Measurements from ENCODE around the gene NOXO1.
"Not testable (repeated sequence)": the region's sequence is repeated elsewhere in the genome, so short reads cannot be mapped to it uniquely, and the experiment has no call there.

Gene NOXO1

DNA sequence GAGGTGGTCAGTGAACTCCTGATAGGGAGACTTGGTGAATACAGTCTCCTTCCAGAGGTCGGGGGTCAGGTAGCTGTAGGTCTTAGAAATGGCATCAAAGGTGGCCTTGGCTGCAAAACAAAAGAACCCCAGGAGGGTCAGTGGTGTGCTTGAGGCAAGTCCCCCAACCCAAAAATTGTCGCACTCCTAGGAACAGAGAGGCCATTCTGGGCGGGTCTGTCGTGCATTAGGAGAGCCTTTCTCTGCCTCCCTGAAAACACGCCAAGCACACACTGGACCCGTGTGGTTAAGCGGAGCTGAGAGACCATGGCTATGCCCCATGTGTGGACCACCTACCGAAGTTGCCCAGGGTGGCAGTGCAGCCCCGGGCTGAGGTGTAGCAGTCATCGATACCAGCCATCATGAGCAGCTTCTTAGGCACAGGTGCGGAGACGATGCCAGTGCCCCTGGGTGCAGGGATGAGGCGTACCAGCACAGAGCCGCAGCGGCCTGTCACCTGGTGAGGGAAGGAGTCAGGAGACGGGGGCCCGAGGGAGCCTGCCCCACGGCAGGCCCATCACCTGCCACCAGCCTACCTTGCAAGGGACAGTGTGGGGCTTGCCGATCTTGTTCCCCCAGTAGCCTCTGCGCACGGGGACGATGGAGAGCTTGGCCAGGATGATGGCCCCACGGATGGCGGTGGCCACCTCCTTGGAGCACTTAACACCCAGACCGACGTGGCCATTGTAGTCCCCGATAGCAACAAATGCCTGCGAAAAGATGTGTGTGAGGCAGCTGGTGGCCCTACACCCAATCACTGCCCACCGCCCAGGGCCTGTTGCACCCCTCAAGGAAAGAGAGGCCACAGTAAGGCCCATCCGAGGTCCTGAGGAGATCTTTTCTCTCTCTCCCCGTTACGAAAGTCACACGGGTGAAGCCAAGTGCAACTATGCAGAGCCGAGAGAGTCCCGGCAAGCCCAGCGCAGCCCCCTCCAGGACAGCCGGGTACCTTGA lies 18.8 kb downstream of the NOXO1 start:
- not testable (repeated sequence) for DNase-seq (ENCODE audit: low spot score)

DNA sequence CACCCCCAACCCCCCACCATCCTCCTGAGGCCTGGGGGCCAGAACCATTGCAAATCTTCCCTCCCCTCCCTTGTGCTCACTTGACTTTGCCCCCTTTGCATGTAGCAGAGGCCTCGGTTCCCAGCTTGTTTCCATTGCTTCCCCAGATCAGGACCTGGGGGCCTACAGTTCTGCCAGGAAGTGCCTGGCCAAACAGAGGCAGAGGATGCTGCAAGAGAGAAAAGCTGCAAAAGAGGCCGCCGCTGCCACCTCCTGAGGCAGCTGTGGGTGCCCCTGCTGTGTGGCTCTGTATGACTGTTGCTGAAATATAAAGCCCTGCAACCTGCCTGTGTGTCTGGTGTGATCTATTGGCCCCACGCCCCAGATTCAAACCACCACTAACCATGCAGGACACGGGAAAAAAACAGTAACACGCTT lies 19.6 kb downstream of the NOXO1 start:
- no peak for DNase-seq (ENCODE audit: low spot score)

DNA sequence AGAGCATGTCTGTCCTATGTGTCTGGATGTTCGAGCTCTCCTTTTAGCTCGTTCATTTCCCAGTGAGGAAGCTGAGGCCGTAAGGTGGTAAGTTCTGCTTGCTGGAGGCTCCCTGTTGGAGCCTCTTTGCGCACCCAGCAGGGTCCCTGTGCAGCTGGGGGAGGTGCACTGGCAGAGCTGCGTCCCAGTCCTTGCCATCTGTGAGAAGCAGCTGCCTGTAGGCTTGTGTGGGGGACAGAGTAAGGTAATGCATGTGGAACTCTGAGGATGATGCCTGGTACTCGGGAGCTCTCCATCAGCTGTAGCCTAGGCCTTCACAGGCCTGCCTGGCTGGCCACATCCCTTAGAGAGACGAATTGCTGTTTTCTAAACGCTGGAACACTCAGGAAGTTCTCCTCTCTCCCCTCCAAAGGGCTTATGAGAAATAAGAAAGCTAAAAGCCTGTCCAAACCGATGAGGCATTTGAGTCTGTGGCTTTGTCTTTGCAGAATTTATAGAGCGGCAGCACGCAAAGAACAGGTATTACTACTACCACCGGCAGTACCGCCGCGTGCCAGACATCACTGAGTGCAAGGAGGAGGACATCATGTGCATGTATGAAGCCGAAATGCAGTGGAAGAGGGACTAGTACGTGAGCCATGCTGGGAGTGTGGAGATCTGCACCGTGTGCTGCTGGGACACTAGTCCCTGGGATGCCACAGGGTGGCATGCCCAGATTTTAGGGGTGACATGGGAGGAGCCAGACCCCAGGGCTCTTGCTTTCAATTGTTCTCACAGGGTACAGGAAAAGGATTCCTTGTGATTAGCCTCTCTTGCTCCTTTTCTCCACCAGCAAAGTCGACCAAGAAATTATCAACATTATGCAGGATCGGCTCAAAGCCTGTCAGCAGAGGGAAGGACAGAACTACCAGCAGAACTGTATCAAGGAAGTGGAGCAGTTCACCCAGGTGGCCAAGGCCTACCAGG lies 20.3 kb downstream of the NOXO1 start:
- DNase-seq (ENCODE audit: low spot score): no peak

DNA sequence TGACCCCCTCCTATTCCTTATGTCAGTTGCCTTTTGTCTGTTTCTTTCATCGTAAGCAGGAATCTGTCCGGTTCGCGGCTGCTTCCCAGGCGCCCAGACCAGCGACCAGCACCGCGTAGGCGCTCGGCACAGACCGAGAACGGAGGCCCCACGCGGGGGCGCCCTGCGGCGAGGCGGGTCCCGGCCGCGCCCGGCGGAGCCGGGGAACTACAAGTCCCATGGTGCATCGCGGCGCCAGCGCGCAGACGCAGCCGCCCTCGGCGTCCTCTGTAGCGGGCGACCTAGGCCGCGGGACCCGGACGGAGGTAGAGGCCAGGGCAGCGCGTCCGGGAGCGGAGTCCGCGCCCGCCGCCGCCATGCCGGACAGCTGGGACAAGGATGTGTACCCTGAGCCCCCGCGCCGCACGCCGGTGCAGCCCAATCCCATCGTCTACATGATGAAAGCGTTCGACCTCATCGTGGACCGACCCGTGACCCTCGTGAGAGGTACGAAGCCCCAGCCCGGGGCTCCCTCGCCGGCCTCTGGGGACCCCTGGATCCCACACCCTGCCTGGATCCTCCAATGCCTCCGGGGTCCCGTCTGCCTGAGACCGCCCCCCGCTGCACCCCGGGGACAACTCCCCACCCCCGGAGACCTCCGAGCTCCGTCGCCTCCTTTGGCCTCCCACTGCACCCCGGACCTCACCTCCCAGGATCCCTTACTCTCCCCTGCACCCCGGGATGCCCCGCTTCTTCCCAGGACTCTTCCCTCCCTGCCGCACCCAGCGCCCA lies 21.8 kb downstream of the NOXO1 start, which contains the start of gene NDUFB10:
Gene NDUFB10, plus strand, starts transcription at position 270 of the 771 bp plus-strand sequence. Its CDS starts 87 bp downstream, at position 357.
- peak; percentile 90 for DNase-seq (ENCODE audit: low spot score)

DNA sequence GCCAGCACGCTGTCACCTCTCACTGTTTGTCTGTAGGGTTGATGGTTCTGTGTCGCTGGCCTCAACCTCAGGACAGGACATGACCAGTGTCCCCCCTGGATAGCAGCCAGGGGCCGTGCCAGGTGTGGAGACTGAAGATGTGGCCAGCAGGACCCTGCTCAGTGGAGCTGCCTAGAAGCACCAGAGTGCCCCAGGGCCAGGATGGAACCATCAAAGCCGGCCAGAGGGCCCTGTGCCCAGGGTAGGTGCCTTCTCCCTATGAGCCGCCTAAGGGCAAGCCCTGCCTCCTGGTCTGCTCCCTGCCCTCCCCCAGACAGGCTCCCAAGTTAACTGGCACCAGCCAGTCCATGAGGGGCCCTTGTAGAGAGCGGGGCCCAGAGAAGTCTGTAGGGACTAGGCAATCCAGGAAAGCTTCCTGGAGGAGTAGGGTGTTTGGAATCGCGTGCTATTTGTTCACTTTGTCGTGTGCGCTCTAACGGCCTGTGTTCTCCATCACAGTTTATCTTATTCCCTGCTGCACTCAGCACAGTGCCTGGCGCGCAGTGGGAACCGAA lies 22.5 kb downstream of the NOXO1 start:
- DNase-seq (ENCODE audit: low spot score): no peak

DNA sequence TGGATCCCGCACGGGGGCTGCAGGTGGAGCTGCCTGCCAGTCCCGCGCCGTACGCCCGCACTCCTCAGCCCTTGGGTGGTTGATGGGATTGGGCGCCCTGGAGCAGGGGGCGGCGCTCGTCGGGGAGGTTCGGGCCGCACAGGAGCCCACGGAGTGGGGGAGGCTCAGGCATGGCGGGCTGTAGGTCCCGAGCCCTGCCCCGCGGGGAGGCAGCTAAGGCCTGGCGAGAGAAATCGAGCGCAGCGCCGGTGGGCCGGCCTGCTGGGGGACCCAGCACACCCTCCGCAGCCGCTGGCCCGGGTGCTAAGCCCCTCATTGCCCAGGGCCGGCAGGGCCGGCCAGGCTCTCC lies 23.2 kb downstream of the NOXO1 start:
- DNase-seq (ENCODE audit: low spot score): not testable (repeated sequence)

DNA sequence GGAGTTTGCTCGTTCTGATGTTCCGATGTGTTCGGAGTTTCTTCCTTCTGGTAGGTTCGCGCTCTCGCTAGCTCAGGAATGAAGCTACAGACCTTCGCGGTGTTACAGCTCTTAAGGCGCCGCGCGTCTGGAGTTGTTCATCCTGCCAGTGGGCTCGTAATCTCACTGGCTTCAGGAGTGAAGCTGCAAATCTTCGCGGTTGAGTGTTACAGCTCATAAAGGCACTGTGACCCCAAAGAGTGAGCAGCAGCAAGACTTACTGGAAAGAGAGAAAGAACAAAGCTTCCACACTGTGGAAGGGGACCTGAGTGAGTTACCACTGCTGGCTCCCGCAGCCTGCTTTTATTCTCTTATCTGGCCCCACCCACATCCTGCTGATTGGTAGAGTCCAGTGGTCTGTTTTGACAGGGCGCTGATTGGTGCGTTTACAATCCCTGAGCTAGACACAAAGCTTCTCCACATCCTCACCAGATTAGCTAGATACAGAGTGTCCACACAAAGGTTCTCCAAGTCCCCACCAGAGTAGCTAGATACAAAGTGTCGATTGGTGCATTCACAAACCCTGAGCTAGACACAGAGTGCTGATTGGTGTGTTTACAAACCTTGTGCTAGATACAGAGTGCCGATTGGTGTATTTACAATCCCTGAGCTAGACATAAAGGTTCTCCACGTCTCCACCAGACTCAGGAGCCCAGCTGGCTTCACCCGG lies 23.7 kb downstream of the NOXO1 start:
- not testable (repeated sequence) for DNase-seq (ENCODE audit: low spot score)

DNA sequence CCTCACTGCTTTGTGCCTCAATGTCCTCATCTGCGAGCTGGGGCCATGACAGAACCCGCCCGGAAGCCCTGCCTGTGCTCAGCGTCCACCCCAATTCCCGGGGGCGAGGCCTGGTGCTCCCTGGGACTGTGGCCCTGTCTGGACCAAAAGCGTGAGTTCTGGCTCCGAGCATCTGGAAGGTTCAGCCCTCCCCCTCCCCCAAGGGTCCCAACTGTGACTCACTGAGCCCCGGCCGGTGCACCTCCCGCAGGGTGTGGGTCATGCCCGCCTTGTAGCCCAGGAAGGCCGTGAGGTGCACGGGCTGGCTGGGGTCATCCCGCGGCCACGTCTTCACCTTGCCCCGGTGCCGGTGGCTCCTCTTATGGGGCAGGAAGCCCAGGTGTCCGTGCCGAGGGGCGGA lies 27.5 kb downstream of the NOXO1 start:
- no peak for DNase-seq (ENCODE audit: low spot score)

DNA sequence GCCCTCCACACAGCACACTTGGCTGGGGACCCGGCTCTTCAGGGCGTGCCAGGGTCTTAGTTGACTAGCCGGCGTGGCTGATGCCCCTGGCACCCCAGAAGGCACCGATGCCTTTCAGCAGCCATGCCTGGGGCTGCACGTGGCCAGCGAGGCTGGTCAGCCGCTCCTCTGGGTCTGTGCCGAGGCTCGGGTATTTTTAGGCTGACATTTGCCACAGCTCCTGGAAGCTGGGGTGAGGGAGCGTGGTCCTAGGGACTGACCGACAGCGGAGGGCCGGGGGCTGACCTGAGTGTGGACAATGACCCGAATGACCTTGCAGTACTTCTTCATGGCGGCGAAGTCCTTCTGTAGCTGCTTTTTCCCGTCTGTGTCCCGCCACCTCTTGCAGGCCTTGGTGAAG lies 30.7 kb downstream of the NOXO1 start:
- DNase-seq (ENCODE audit: low spot score): no peak

DNA sequence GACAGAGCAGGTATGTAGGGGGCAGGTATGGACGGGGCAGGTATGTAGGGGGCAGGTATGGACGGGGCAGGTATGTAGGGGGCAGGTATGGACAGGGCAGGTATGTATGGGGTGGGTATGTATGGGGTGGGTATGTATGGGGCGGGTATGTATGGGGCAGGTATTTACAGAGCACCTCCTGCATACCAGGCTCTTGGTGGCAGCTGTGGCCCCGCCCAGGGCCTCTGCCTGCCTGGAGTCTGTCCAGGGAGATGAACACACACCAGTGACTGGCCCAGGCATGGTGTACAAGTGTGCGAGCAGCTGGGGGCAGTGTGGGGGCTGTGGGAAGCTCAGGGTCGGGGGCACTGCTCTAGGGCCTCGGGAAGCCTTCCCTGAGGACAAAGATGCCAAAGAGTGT lies 31.2 kb downstream of the NOXO1 start:
- no peak for DNase-seq (ENCODE audit: low spot score)

DNA sequence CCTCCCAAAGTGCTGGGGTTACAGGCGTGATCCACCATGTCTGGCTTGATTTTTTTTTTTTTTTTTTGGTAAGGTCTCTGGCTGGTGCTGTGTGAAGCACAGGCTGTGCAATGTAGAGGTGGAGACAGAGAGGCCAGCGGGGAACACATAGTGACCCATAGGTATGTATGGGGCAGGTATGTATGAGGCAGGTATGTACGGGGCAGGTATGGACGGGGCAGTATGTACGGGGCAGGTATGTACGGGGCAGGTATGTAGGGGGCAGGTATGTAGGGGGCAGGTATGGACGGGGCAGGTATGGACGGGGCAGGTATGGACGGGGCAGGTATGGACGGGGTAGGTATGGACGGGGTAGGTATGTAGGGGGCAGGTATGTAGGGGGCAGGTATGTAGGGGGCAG lies 31.8 kb downstream of the NOXO1 start:
- no peak for DNase-seq (ENCODE audit: low spot score)

DNA sequence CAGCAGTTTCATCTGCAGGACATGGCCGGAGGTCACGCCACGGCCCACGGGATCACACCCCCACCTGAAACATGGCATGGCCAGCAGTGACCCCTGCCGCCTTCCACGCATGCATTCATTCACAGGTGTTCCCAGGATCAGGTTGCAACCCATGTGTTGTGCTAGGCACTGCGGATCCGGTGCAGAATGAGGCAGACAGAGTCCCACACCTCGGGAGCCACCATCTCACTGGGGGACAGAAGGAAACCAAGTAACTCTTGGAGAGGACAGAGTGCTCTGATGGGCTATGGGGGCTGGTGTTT lies 33.9 kb downstream of the NOXO1 start:
- no peak for DNase-seq (ENCODE audit: low spot score)

DNA sequence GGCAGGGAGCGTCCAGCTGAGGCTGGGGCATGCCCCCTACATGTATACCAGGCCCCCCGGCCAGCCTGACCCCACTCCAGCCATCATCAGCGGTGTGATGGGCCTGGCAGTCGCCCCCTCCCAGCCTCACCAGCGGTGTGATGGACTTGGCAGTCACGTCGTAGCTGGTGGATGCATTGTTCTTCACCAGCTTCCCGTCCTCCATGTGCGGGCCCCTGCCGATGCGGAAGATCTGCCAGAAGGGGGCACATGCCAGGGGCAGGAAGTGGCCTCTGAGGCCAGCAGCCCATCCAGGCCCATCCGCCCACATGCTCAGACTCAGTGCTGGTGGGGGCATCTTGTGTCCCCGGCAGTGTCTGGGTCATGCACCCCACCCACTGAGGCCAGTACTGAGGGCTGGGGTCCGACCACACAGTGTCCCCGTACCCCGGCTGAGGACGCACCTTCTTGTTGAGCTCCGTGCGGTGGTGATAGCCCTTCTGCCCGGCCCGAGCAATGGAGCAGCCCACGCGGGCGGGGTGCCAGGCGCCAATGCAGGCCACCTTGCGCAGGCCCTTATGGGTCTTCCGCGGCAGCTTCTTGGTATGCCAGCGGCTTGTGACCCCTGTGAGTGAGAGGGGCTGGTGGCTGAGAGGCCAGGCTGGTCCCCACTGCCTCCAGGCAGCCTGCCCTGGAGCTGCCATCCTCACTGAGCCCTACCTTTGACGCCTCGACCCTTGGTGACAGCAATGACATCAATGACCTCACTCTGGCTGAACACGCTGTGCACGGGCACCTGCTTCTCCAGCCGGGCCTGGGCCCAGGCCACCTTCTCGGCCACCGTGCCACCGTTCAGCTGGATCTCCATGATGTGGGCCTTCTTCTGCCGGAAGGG lies 34.5 kb downstream of the NOXO1 start:
- DNase-seq (ENCODE audit: low spot score): no peak

DNA sequence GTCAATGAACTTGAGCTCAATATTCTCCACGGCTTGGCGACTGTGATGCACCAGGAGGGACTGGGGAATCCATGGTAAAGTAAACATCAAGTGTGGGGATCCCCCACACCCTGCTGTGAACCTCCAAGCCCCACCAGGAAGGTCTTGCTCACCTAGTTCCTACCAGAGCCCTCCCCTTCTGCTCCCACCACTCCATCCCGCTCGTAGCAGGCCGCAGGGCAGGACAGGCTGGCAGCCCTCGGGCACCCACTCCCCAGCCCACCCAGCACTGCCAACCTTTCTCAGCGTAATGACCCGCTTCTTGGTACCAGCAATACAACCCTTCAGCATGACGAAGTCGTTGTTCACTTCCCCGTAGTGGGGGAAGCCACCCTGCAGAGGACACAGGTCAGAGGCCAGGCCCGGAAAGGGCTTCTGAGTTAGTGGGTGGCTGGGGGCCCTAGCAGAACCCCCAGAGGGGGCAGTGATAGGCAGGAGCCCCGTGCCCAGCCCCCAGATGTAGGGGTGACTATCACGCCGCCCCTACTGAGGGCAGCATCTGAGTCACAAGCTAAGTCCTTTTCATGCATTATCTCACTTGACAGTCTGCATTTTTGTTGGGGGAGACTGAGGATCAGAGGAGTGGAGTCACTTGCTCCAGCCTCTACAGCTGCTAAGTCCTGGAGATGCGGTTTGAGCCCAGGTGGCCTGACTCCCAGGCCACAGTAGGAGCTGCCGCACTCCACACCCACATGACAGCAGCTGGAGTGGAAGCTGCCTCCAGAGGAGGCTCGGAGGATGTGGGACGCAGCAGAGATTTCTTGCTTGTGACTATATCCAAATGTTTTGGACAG lies 35.5 kb downstream of the NOXO1 start:
- no peak for DNase-seq (ENCODE audit: low spot score)

DNA sequence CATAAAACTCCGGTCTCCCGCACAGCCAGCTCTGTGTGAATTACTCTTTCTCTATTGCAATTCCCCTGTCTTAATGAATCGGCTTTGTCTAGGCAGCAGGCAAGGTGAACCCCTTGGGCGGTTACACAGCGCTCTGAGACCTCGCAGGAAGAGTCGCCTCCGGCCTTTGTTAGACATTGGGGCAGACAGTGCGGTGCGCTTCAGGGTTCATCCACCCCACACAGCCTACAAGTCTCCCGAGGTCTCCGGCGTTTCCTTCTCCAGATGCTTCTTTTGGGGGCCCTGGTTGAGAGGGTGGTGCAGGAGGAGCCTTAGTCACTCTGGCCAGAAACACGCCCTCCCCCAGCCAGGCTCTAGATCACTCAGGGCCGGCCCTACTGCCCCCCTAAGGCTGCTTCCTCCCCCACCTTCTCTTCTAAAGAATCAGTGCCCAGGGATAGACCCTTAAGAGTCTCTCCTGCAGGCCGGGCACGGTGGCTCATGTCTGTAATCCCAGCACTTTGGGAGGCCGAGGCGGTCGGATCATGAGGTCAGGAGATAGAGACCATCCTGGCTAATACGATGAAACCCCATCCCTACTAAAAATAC lies 36.6 kb downstream of the NOXO1 start:
- no peak for DNase-seq (ENCODE audit: low spot score)

DNA sequence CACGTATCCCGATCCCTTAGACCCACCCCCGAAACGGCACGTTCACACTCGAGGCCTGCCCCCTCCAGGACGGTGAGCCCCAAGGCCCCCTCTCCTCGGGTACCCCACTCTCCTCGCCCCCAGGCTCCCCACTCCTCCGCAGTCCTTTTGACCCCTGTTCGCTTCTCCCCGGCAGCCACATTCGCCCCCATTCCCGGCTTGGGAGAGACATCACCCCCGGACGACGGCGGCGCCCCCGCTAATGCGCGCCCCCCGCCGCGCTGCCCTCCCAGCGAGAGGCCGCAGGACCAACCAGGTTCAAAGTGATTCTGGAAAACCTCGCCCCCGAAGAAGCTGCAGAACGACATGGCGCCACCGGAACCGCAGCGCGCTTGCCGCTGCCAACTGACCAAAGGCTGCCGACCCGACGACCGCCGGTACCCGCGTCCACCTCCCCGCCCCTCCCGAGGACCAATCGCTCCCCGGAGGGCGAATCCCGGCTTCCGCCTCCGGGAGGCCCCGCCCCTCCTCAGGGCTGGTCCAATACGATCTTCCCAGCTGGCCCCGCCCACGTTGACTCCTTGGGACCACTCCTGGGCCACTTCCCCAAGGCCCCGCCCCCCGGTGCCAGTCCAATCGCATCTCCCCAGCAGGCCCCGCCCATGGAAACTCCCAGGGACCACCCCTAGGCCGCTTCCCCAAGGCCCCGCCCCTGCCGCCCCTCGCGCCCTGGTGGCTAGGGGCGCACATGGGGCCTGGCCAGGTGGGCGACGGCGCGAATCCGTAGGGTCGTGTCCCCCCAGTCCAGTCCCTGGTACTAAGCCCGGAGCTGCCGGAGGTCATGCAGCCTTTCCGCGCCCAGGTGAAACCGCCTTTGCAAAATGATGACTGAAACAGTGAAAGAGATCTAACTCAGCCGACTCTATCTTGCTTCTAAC lies 38.2 kb downstream of the NOXO1 start, which contains the start of gene MSRB1:
Gene MSRB1, minus strand, starts transcription at position 390 of the 917 bp plus-strand sequence. Its CDS starts 43 bp downstream, at position 347.
- peak; percentile 100 for DNase-seq (ENCODE audit: low spot score)

DNA sequence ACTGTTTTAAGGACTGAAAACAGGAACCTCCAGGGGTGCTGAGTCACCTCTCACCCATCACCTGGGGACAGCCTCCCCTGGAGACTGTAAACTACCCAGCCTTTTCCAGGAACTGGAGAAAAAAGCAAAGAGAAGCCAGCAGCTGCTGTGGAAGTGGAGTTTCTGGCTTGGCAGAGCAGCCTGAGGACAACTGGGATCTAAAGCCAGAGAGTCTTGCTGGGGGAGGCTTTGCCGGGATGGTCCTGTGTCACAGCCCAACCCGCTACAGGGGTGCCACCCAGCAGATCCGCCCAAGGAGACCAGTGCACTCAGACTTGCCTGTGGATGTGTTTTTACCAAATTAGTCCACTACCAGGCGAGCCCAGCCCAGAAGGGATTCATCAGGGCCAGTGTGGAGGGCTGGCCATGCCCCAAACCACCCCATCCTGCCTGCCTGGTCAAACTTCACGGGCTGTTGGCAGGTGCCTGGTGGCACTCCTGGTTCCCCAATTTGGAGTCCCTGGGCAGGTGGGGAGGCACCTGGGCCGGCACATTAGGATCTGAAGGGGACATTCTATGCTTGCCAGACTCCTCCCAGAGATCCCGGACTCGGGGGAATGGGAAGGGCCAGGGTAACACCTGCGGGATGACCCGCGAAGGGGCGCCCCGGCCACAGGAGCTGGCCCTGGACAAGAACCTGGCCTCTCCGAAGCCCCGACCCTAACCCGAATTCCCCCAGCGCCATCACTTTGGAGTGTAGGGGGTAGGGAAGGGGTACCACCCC lies 39.0 kb downstream of the NOXO1 start:
- DNase-seq (ENCODE audit: low spot score): peak; percentile 45
